Activated CD4-positive, CD25-positive, alpha-beta regulatory T cell treated with anti-CD3 and anti-CD28 coated beads, Interleukin-2, amount 50 U/mL, for 16 hours (primary cell): ENCODE results near the gene PDYN.
"Not testable (repeated sequence)": the region's sequence is repeated elsewhere in the genome, so short reads cannot be mapped to it uniquely, and the experiment has no call there.

Experiments
- DNase-seq: peaks from one replicate; pipeline ENCODE4 v3.0.0-alpha.2; 2020; ENCODE audit warnings: low read depth, low spot score

Gene PDYN

GRCh38 chr20:1993986-1994385 lies at the start of gene PDYN:
TSS of gene PDYN (minus strand) at chr20:1994058. CDS start at chr20:1983084, 10,974 bp downstream.
- no peak for DNase-seq

GRCh38 chr20:2042400-2042799 lies 48.5 kb upstream of the PDYN start:
- no peak for DNase-seq

- no peak for DNase-seq
Observed at GRCh38 chr20:2038161-2038560, 44.3 kb upstream of the PDYN start.

GRCh38 chr20:2037296-2037914 lies 43.5 kb upstream of the PDYN start:
- no peak for DNase-seq

- not testable (repeated sequence) for DNase-seq
Observed at GRCh38 chr20:2036357-2036756, 42.5 kb upstream of the PDYN start.

- no peak for DNase-seq
Observed at GRCh38 chr20:2032168-2032567, 38.3 kb upstream of the PDYN start.

- no peak for DNase-seq
Observed at GRCh38 chr20:2026514-2026913, 32.7 kb upstream of the PDYN start.

- DNase-seq = no peak
Observed at GRCh38 chr20:2026004-2026403, 32.1 kb upstream of the PDYN start.

- DNase-seq = no peak
Observed at GRCh38 chr20:2023151-2023550, 29.3 kb upstream of the PDYN start.

- no peak for DNase-seq
Observed at GRCh38 chr20:2022163-2022562, 28.3 kb upstream of the PDYN start.

- DNase-seq = no peak
Observed at GRCh38 chr20:2010533-2010932, 16.7 kb upstream of the PDYN start.

- DNase-seq = no peak
Observed at GRCh38 chr20:2006452-2007361, 12.8 kb upstream of the PDYN start.

- DNase-seq = peak; percentile 21
Observed at GRCh38 chr20:2005831-2006426, 12.1 kb upstream of the PDYN start.

- no peak for DNase-seq
Observed at GRCh38 chr20:2005359-2005758, 11.5 kb upstream of the PDYN start.

GRCh38 chr20:2004171-2004570 lies 10.3 kb upstream of the PDYN start:
- DNase-seq = no peak

- no peak for DNase-seq
Observed at GRCh38 chr20:2002365-2002764, 8.5 kb upstream of the PDYN start.

GRCh38 chr20:2001119-2001518 lies 7.3 kb upstream of the PDYN start:
- DNase-seq = no peak

- no peak for DNase-seq
Observed at GRCh38 chr20:2000285-2000684, 6.4 kb upstream of the PDYN start.

- no peak for DNase-seq
Observed at GRCh38 chr20:1998715-1999114, 4.9 kb upstream of the PDYN start.

- DNase-seq = no peak
Observed at GRCh38 chr20:1998193-1998520, 4.3 kb upstream of the PDYN start.

- no peak for DNase-seq
Observed at GRCh38 chr20:1997483-1998192, 3.8 kb upstream of the PDYN start.
